GM12878 (cell line): ENCODE results near the gene ZFTA. TPM values are rescaled to one million over a fixed set of nuclear protein-coding genes. Genes with fewer than 3 reads are reported as not detected.
A peak's percentile ranks its signal among the peaks of the same experiment; 100 is the strongest.

Source experiments
- BRCA1 ChIP-seq: IDR thresholded peaks from 2 replicates; pipeline ENCODE4 v1.6.1; 2011; ENCODE audit warnings: low read depth, low read length, improper control_type of control experiment
- IRF5 ChIP-seq: fragments of 450-650 bp; IDR thresholded peaks from 2 replicates; pipeline ENCODE4 v1.6.1; 2017; ENCODE audit warnings: borderline replicate concordance
- NBN ChIP-seq: fragments of 450-650 bp; IDR thresholded peaks from 2 replicates; pipeline ENCODE4 v1.6.1; 2016
- NKRF ChIP-seq: fragments of 450-650 bp; conservative IDR thresholded peaks from 2 replicates; pipeline ENCODE4 v1.6.1; 2017; ENCODE audit warnings: mild to moderate bottlenecking, moderate library complexity
- PML ChIP-seq: IDR thresholded peaks from 2 replicates; pipeline ENCODE4 v1.6.1; 2012; ENCODE audit warnings: low read length, inconsistent platforms
- ZNF274 ChIP-seq: IDR thresholded peaks from one replicate; pipeline ENCODE4 v1.8.0; 2011; ENCODE audit not compliant: insufficient read length, insufficient read depth
- ZNF687 ChIP-seq: fragments of 450-650 bp; IDR thresholded peaks from 2 replicates; pipeline ENCODE4 v1.6.1; 2017; ENCODE audit warnings: mild to moderate bottlenecking, moderate library complexity
- polyA plus RNA-seq, 11 experiments: library from polyadenylated mRNA; depleted of rRNA in 4 of 11; unstranded in 6 of 11; stranded (reverse) in 5 of 11; fragments of >200 nt; fragmentation: Nextera tagmentation in 4 of 11; fragmentation: Illumina TruSeq in 1 of 11; extraction: Ambion mirVana in 4 of 11; extraction: Trizol in 1 of 11; gene quantifications; 1 replicate in 1 of 11; 2 replicates in 10 of 11; pipeline versions ENCODE4 v1.2.1 to v1.2.3, GENCODE V29; 2011 to 2016; ENCODE audit warnings: inconsistent platforms in 2 of 11, missing spikeins in 2 of 11, low read depth in 1 of 11
- total RNA-seq, 4 experiments: library from RNA; depleted of rRNA in 3 of 4; stranded (reverse); fragments of >200 nt in 3 of 4; fragmentation: Illumina TruSeq in 1 of 4; extraction: Trizol in 1 of 4; gene quantifications; 2 replicates each; pipeline versions ENCODE4 v1.2.1 to v1.2.3, GENCODE V29; 2013 to 2021

The ZFTA gene
- total and polyA plus RNA-seq, 10 of the 15 experiments (the other 5 are each of a cell fraction or from before 2014, with no cell fraction given): 0.39 to 7.9 (median 2.2) TPM

DNA sequence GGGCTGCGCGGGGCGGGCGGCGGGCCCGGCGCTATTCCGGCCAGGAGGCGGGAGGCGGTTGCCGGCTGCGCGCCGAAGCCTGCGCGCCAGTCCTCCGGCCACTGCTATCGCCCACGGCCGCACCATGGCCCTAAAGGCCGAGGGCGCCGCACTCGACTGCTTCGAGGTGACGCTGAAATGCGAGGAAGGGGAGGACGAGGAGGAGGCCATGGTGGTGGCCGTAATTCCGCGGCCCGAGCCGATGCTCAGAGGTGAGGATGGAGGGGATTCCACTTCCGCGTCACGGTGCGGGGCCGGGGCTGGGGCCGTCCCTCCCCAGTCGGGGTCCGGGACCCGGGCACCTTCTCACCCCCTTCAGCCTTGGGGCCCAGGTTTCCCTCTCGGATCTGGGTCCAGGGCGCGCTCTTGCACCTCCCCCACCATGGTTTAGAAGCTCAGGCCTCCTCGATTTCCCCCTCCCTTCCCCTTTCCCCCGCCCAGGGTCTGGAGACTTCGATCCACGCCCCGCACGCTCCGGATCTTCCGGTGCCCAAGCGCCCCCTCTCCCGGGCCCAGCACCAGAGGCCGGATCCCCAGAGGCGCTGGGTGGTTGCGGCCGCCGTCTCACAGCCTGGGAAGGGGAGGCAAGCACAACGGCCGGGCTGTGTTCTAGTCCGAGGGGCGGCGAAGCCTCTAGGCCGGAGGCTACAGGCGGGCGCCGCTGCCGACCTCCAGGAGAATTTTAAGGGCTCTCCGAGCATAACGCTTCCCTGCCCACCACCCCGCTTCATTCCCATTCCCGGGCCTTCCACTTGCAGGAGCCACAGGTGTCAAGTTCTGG is 45.2 kb upstream of the ZFTA start (continued):
- no peak for TF ChIP-seq IRF5
- no peak for TF ChIP-seq ZNF687
- no peak for TF ChIP-seq PML
- TF ChIP-seq BRCA1: no peak
- 0 out of 2 replicates have a peak, but pooled peaks have one; percentile 33 for TF ChIP-seq NBN
- TF ChIP-seq NKRF: peak; percentile 23; the same call in 1 of the 2 replicates
- TF ChIP-seq ZNF274: no peak
